Hepatocyte (in vitro differentiated cells): ENCODE results near the gene TRAPPC8. TPM values are rescaled to one million over a fixed set of nuclear protein-coding genes. Genes with fewer than 3 reads are reported as not detected.

Experiments
- DNase-seq: peaks from one replicate; pipeline ENCODE4 v3.0.0-alpha.2; 2016; ENCODE audit warnings: low spot score
- H2AFZ ChIP-seq: fragments of 200-600 bp; sonication (generic); 2 replicates; pipeline ENCODE4 v1.6.0; 2016; ENCODE audit warnings: antibody characterized with exemption, mild to moderate bottlenecking
- H3K27ac ChIP-seq: fragments of 200-600 bp; sonication (generic); 2 replicates; pipeline ENCODE4 v1.5.1; 2016; ENCODE audit warnings: mild to moderate bottlenecking
- H3K27me3 ChIP-seq: fragments of 200-600 bp; sonication (generic); 2 replicates; pipeline ENCODE4 v1.6.1; 2016
- H3K36me3 ChIP-seq: fragments of 200-600 bp; sonication (generic); replicated peaks from 2 replicates; pipeline ENCODE4 v1.5.1; 2016; ENCODE audit warnings: low read depth; ENCODE audit not compliant: insufficient read depth
- H3K4me1 ChIP-seq: fragments of 200-600 bp; sonication (generic); 2 replicates; pipeline ENCODE4 v1.5.1; 2016; ENCODE audit warnings: mild to moderate bottlenecking, moderate library complexity; ENCODE audit not compliant: insufficient read depth
- H3K4me2 ChIP-seq: fragments of 200-600 bp; sonication (generic); 2 replicates; pipeline ENCODE4 v1.6.0; 2016
- H3K4me3 ChIP-seq: fragments of 200-600 bp; sonication (generic); 2 replicates; pipeline ENCODE4 v1.5.1; 2016; ENCODE audit warnings: mild to moderate bottlenecking
- H3K79me2 ChIP-seq: fragments of 200-600 bp; sonication (generic); 2 replicates; pipeline ENCODE4 v1.6.0; 2017; ENCODE audit warnings: mild to moderate bottlenecking
- H3K9me2 ChIP-seq: fragments of 200-600 bp; sonication (generic); replicated peaks from 2 replicates; pipeline ENCODE4 v1.6.0; 2017; ENCODE audit warnings: mild to moderate bottlenecking; ENCODE audit not compliant: insufficient read depth
- H3K9me3 ChIP-seq: fragments of 200-600 bp; sonication (generic); 2 replicates; pipeline ENCODE4 v1.5.1; 2016; ENCODE audit warnings: low read depth, mild to moderate bottlenecking
- H4K20me1 ChIP-seq: fragments of 200-600 bp; sonication (generic); 2 replicates; pipeline ENCODE4 v1.6.0; 2016; ENCODE audit warnings: mild to moderate bottlenecking; ENCODE audit not compliant: insufficient read depth, poor library complexity, severe bottlenecking
- CTCF ChIP-seq: fragments of 200-600 bp; sonication (generic); IDR thresholded peaks from 2 replicates; pipeline ENCODE4 v1.5.1; 2016; ENCODE audit warnings: antibody characterized with exemption, mild to moderate bottlenecking; ENCODE audit not compliant: poor library complexity
- EZH2 ChIP-seq: fragments of 200-600 bp; sonication (generic); IDR thresholded peaks from 2 replicates; pipeline ENCODE4 v1.6.1; 2016; ENCODE audit warnings: antibody characterized with exemption, mild to moderate bottlenecking, borderline replicate concordance
- EZH2phosphoT487 ChIP-seq: fragments of 200-600 bp; sonication (generic); IDR thresholded peaks from one replicate; pipeline ENCODE4 v1.6.1; 2018; ENCODE audit warnings: antibody characterized with exemption, mild to moderate bottlenecking, low read depth, moderate library complexity; ENCODE audit not compliant: unreplicated experiment, severe bottlenecking
- WGBS: methylation state at CpG from one replicate; pipeline ENCODE4 v1.1.6; 2016; ENCODE audit warnings: low lambda C conversion rate; ENCODE audit errors: missing lambda C conversion rate; 5-methylcytosine and 5-hydroxymethylcytosine counted together
- polyA plus RNA-seq: library from polyadenylated mRNA; unstranded; fragments of >200 nt; fragmentation: Nextera tagmentation; extraction: Ambion mirVana; gene quantifications from 2 replicates; pipeline ENCODE4 v1.2.1, GENCODE V29; 2016
- small RNA-seq: library from RNA; depleted of rRNA; stranded (forward); fragments of <200 nt; gene quantifications from one replicate; pipeline ENCODE3, GENCODE V24; 2014
- total RNA-seq: library from RNA; depleted of rRNA; stranded (reverse); fragments of >200 nt; gene quantifications from 2 replicates; pipeline ENCODE4 v1.2.3, GENCODE V29; 2014

TRAPPC8 gene
- total and polyA plus RNA-seq, 2 experiments from 2014 or later: 12.6 to 68.7 TPM

- H3K36me3 ChIP-seq: no peaks in the 10 kb centered on the region
- H3K9me2 ChIP-seq: no peaks in the 10 kb centered on the region
- no peak overlapping the region for H2AFZ ChIP-seq
- H3K79me2 ChIP-seq: no peaks in the 10 kb centered on the region
- H3K4me3 ChIP-seq: no peak overlapping the region
- no peaks in the 10 kb centered on the region for H3K27me3 ChIP-seq
- no peaks in the 10 kb centered on the region for H3K9me3 ChIP-seq
- 84% methylated on average over 6 of the region's 6 CpGs for WGBS
- peaks cover 8% of the 10 kb centered on the region for H3K4me1 ChIP-seq
- no peak for DNase-seq
- TF ChIP-seq EZH2 (no peak), EZH2phosphoT487 (no peak), CTCF (no peak)
- H4K20me1 ChIP-seq: no peaks in the 10 kb centered on the region
- H3K27ac ChIP-seq: no peak overlapping the region
- H3K4me2 ChIP-seq: no peak overlapping the region
Observed at GRCh38 chr18:31791817-31792579, 150.9 kb downstream of the TRAPPC8 start.

GRCh38 chr18:31789409-31789808, 153.5 kb downstream of the TRAPPC8 start:
- H3K36me3 ChIP-seq: no peaks in the 10 kb centered on the region
- TF ChIP-seq EZH2 (no peak), EZH2phosphoT487 (no peak), CTCF (no peak)

GRCh38 chr18:31783059-31783458, 159.9 kb downstream of the TRAPPC8 start:
- H3K9me2 ChIP-seq: no peaks in the 10 kb centered on the region
- WGBS: 84% methylated on average over 3 of the region's 3 CpGs

More at GRCh38 chr18:31789409-31789808, 153.5 kb downstream of the TRAPPC8 start:
- Histone ChIP-seq H3K27ac (no peak overlapping the region), H3K4me3 (no peak overlapping the region), H2AFZ (no peak overlapping the region), H3K27me3 (no peaks in the 10 kb centered on the region), H3K9me3 (no peaks in the 10 kb centered on the region), H4K20me1 (no peaks in the 10 kb centered on the region), H3K4me2 (no peak overlapping the region), H3K4me1 (peaks cover 8% of the 10 kb centered on the region), H3K79me2 (no peaks in the 10 kb centered on the region), H3K9me2 (no peaks in the 10 kb centered on the region)
- 88% methylated on average over 10 of the region's 10 CpGs for WGBS
- DNase-seq: no peak

More at GRCh38 chr18:31783059-31783458, 159.9 kb downstream of the TRAPPC8 start:
- H3K9me3 ChIP-seq: peaks cover 5% of the 10 kb centered on the region
- no peak overlapping the region for H3K4me3 ChIP-seq
- no peak for TF ChIP-seq CTCF
- TF ChIP-seq EZH2phosphoT487: no peak
- TF ChIP-seq EZH2: no peak
- H3K27ac ChIP-seq: no peak overlapping the region
- no peaks in the 10 kb centered on the region for H3K36me3 ChIP-seq
- DNase-seq: no peak
- H3K27me3 ChIP-seq: no peaks in the 10 kb centered on the region
- no peak overlapping the region for H2AFZ ChIP-seq
- H3K4me1 ChIP-seq: peaks cover 8% of the 10 kb centered on the region
- no peaks in the 10 kb centered on the region for H4K20me1 ChIP-seq
- H3K4me2 ChIP-seq: no peak overlapping the region
- no peaks in the 10 kb centered on the region for H3K79me2 ChIP-seq

Small RNA genes within 50 kb of the gene (small RNA-seq; reads per million reads assigned to genes)
- not detected for gene RNU6-1050P

Other genes starting within 250 kb of the TRAPPC8 start
- not detected in 2 replicates for gene SLC25A52, start 182.2 kb downstream of the TRAPPC8 start, total RNA-seq
- gene SLC25A52, start 182.2 kb downstream of the TRAPPC8 start, polyA plus RNA-seq: not detected in 2 replicates
- gene RNF125, start 75.7 kb upstream of the TRAPPC8 start, total RNA-seq: 1.1 and 2.1 TPM in 2 replicates
- 0.64 and 0.88 TPM in 2 replicates for gene RNF125, start 75.7 kb upstream of the TRAPPC8 start, polyA plus RNA-seq
- gene RNF138, start 148.7 kb upstream of the TRAPPC8 start, total RNA-seq: 35.8 and 41.1 TPM in 2 replicates
- 13.1 and 18.5 TPM in 2 replicates for gene RNF138, start 148.7 kb upstream of the TRAPPC8 start, polyA plus RNA-seq
- gene MEP1B, start 246.9 kb upstream of the TRAPPC8 start, total RNA-seq: 0.36 and 2.3 TPM in 2 replicates
- gene MEP1B, start 246.9 kb upstream of the TRAPPC8 start, polyA plus RNA-seq: 0.22 TPM in 1 of 2 replicates, not detected in the other